ENCODE data around the gene IL17RE.
"Not testable (repeated sequence)": the region's sequence is repeated elsewhere in the genome, so short reads cannot be mapped to it uniquely, and the experiment has no call there.

The IL17RE gene

DNA sequence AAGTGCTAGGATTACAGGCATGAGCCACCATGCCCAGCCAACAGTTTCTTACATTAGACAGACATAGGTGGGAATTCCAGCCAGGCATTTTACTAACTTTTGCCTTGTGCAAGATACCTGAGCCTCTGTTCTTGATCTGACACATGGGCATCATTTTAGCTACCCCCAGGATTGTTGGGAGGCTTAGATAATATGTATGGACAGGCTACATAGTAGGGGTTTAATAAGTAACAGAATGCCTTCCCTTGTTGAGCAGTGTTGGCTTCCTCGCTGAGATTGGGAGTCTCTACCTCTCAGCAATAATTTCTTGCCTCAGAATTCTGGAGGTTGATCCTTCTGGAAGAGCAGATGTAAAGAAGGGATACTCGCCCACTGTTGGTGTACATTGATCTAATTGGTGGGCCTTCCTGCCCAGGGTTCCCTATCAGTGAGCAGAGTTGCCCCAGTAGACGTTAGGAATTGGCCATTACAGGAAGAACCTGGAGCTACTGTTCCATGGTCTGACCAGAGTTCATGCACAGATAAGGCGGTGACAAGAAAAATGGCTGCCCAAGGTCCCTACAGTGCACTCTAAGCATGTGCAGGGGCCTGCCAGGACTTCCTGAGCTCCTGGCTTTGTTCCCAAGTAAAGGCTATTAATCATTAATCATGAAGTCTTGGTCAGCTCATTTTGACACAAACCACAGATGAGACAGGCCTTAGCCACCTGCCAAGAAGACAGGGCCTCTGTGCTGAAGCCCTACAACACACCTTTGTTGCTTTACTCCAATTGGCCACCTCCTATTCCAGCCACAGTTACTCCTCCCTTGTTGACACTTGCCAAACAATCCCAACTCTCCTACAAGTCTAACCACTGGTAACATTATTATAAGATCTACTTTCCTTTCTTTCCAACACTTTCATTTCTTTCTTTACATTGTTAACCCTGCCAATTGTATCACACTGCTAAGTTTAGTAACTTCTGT, 5.0 kb upstream of the IL17RE start:
- no peak for TF ChIP-seq CTCF (IDR thresholded peaks at IDR 0.05; ENCODE audit: low read depth, low read length)
- no peak for DNase-seq
- H3K4me1 ChIP-seq, result no peaks in the 10 kb centered on the region

GRCh38 chr3:9898467-9899241, 4.0 kb upstream of the IL17RE start:
- no peak overlapping the region for H3K4me3 ChIP-seq (ENCODE audit: low read depth, low read length)
- no peaks in the 10 kb centered on the region for H3K9me3 ChIP-seq
- H3K36me3 ChIP-seq, result peaks cover 1% of the 10 kb centered on the region; the same call in 1 of the 2 replicates
- no peak for TF ChIP-seq CTCF (IDR thresholded peaks at IDR 0.05; ENCODE audit: low read depth, low read length)
- no peaks in the 10 kb centered on the region for H3K27me3 ChIP-seq
- H3K4me1 ChIP-seq, result no peaks in the 10 kb centered on the region
- no peak for DNase-seq

More for the DNA sequence above, 5.0 kb upstream of the IL17RE start:
- no peaks in the 10 kb centered on the region for H3K9me3 ChIP-seq
- H3K36me3 ChIP-seq, result peaks cover 11% of the 10 kb centered on the region
- no peaks in the 10 kb centered on the region for H3K27me3 ChIP-seq
- no peak overlapping the region for H3K4me3 ChIP-seq (ENCODE audit: low read depth, low read length)

DNA sequence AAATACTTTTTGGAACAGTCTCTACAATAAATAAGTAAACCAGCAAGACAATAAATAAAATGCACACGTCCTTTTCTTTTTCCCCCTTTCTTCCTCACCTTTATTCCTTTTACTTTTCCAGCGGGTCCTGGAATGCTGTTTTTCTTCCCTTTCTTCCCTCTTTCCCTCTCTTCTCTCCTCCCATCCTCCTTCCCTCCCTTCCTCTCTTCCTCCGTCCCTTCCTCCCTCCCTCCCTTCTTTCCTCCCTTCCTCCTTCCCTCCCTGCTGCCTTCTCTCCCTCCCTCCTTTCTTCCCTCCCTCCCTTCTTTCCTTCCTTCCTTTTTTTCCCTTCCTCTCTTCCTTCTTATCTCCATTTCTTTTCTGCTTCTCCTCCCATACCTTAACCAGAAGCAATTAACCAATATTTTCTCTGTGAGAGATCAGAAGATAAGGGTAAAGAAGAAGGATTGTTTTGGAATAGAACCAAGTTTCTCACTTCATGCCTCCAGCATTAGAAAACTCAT, 3.3 kb upstream of the IL17RE start:
- H3K4me3 ChIP-seq (ENCODE audit: low read depth, low read length), result no peak overlapping the region
- no peaks in the 10 kb centered on the region for H3K36me3 ChIP-seq
- no peak for TF ChIP-seq CTCF (IDR thresholded peaks at IDR 0.05; ENCODE audit: low read depth, low read length)
- H3K27me3 ChIP-seq, result no peaks in the 10 kb centered on the region
- no peaks in the 10 kb centered on the region for H3K9me3 ChIP-seq
- no peaks in the 10 kb centered on the region for H3K4me1 ChIP-seq
- no peak for DNase-seq

- not testable (repeated sequence) for H3K4me1 ChIP-seq; H3K9me3 ChIP-seq; H3K27me3 ChIP-seq; H3K4me3 ChIP-seq (ENCODE audit: low read depth, low read length); DNase-seq; H3K36me3 ChIP-seq
These were observed 1.7 kb upstream of the IL17RE start for GRCh38 chr3:9900965-9901415.

DNA sequence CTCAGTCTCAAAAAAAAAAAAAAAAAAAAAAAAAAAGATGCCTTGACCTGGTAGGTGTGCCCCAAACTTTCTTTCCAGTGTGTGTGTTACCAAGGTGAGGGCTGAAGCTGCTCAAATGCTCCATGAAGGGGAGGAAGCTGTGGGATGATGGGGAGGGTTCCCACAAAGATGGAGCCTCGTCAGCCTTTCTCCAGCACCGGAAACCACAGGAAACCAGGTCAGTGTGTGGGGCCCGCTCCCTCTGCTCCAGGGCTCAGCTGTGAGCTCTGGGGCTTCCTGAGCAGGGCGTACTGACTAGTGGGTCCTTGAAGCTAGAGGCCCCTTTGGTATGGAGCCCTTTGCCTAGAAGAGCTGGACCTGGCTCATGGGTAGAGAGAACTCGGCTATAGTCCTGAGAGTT, 681 bp upstream of the IL17RE start:
- no peak for TF ChIP-seq CTCF (IDR thresholded peaks at IDR 0.05; ENCODE audit: low read depth, low read length)
- Histone ChIP-seq H3K9me3 (no peaks in the 10 kb centered on the region), H3K36me3 (no peaks in the 10 kb centered on the region), H3K27me3 (no peaks in the 10 kb centered on the region), H3K4me3 (ENCODE audit: low read depth, low read length) (no peak overlapping the region), H3K4me1 (no peaks in the 10 kb centered on the region)
- no peak for DNase-seq

DNA sequence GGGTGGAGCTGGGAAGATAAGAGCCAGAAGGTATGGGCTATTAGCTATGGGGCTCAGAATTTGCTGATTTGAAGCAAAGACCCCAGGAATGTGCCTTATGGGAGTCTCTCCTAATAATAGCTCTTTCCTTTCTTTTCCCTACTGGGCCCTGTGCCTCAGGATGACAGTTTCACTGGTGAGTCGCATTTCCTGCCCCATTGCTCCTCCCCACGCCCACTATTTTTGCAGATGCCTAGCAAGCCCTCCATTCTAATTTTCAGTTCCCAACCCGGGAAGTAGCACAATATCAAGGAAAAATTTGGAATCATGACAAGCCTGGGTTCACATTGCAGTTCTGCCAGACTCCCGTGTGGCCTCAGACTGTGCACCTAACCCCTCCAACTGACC, 583 bp downstream of the IL17RE start:
- Histone ChIP-seq H3K4me3 (ENCODE audit: low read depth, low read length) (no peak overlapping the region), H3K27me3 (no peaks in the 10 kb centered on the region), H3K36me3 (no peaks in the 10 kb centered on the region), H3K9me3 (no peaks in the 10 kb centered on the region), H3K4me1 (no peaks in the 10 kb centered on the region)
- TF ChIP-seq CTCF (IDR thresholded peaks at IDR 0.05; ENCODE audit: low read depth, low read length), result no peak
- no peak for DNase-seq
